Keratinocyte (primary cell): ENCODE results near the gene UBE4B.

Experiments used
- EZH2 ChIP-seq: IDR thresholded peaks from one replicate; pipeline ENCODE4 v1.6.1; 2012; ENCODE audit warnings: inconsistent platforms, mild to moderate bottlenecking, low read length, moderate library complexity
- TF ChIP-seq, protein P1 (sequence below), 3 experiments: IDR thresholded peaks in 1 of 3; conservative IDR thresholded peaks in 1 of 3; optimal IDR thresholded peaks in 1 of 3; 2 replicates in 2 of 3; 3 replicates in 1 of 3; pipeline versions ENCODE3 to v1.5.1; 2011; ENCODE audit warnings: low read length in 3 of 3, mild to moderate bottlenecking in 3 of 3, moderate library complexity in 2 of 3, control low read depth in 1 of 3, inconsistent platforms in 1 of 3; ENCODE audit not compliant: insufficient read depth in 2 of 3; ENCODE audit errors: extremely low read depth in 1 of 3

DNA sequence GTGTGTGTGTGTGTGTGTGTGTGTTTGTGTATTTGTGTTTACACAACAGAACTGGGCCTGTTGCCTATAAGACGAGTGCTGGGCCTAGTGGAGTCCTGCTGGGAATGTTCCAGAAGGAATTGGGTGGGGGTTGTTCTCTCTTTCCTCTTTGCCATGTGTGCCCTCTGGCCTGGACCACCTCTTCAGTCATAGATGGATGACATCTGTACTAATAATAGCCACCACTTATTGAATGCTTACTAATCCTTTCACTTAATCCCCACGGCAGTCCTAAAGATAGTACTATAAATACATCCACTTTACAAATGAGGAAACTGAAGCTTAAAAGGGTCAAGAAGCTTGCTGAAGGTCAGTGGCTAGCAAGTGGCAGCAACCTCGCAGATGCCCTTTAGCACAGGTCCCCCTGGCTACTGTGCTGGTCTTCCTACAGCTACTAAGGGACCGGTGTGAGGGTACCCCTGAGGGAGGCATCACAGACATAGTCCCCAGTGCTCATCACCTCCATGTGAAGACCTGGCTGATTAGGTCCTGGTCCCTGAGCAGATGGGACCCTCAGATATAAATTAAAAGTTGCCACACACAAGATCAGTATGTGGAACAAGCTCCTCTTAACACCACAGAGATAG, 122.4 kb downstream of the UBE4B start:
- TF ChIP-seq EZH2: no peak
- TF ChIP-seq, protein P1, sequence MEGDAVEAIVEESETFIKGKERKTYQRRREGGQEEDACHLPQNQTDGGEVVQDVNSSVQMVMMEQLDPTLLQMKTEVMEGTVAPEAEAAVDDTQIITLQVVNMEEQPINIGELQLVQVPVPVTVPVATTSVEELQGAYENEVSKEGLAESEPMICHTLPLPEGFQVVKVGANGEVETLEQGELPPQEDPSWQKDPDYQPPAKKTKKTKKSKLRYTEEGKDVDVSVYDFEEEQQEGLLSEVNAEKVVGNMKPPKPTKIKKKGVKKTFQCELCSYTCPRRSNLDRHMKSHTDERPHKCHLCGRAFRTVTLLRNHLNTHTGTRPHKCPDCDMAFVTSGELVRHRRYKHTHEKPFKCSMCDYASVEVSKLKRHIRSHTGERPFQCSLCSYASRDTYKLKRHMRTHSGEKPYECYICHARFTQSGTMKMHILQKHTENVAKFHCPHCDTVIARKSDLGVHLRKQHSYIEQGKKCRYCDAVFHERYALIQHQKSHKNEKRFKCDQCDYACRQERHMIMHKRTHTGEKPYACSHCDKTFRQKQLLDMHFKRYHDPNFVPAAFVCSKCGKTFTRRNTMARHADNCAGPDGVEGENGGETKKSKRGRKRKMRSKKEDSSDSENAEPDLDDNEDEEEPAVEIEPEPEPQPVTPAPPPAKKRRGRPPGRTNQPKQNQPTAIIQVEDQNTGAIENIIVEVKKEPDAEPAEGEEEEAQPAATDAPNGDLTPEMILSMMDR (optimal IDR thresholded peaks at IDR 0.05 in 1 of 3, IDR thresholded peaks at IDR 0.05 in 1 of 3, conservative IDR thresholded peaks at IDR 0.05 in 1 of 3; ENCODE audit: extremely low read depth in 1 of 3, insufficient read depth in 2 of 3, low read length in 3 of 3): no peak
